Measurements from ENCODE around the gene RAMACL.
"Not testable (repeated sequence)": the region's sequence is repeated elsewhere in the genome, so short reads cannot be mapped to it uniquely, and the experiment has no call there.

RAMACL gene

DNA sequence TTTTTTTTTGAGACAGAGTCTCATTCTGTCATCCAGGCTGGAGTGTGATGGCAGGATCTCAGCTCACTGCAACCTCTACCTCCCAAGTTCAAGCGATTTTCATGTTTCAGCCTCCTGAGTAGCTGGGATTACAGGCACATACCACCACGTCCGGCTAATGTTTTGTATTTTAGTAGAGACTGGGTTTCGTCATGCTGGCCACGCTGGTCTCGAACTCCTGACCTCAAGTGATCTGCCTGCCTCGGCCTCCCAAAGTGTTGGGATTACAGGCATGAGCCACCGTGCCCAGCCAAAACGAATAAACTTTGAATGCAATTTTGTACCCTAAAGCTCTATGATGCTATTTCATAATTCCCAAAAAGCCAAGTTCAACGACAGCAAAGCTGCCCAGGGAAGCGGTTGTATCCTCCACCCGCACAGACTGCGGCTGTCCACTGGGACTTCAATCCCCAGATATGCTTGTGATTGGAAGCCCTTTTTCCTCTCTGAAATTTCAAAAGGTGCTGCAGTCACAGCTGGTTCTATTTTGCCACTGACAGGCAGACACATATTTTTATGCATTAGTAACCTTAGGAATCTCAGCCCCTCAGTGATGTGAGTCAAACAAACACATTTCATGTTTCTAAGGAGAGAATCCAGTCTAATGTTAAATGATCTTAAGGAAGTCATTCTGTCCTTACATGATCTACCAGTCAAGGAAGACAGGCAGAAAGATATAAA is 8.7 kb upstream of the RAMACL start:
- DNase-seq: no peak

DNA sequence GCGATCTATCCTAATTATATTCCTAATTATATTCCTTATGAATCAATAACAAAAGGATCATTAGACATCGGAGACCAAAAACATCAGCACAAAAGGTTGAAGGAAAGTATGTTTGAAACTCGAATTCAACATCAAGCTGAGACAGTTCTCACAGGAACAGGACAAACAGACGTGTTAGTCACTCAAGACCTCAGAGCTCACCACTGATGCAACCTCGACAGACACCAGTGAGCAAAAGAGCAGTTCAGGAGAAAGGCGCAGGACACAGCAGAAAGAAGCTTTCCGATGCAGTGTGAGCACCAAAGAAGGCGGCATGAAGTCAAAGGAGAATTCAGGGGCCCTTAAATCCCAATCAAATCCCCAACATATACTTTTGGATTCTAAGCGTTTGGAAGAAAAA is 6.3 kb upstream of the RAMACL start:
- DNase-seq: no peak

DNA sequence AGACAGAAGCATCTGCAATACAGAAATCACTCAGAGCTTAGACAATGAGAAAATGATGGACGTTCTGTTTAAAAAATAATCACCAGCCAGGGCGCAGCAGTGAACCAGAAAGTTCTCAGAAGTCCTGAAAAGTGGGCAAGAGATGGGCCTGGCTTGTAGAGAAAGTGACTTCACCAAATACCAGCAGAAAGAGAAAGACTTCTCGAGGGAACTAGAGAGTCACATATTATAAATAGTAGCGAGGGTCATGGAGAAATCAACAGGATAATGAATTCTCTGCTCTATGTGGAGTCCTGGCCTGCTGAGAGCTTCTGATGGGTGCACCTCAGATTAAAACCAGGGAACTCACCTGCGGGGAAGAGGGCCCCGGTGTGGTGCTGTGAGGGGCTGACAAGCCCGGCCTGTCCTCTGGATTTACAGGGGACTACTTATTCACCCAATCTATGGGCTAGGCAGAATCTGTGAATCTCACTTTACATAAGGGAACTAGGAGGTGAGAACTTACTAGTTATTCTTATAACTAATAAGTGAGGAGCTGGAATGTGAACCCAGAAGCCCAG is 5.6 kb upstream of the RAMACL start:
- no peak for DNase-seq

DNA sequence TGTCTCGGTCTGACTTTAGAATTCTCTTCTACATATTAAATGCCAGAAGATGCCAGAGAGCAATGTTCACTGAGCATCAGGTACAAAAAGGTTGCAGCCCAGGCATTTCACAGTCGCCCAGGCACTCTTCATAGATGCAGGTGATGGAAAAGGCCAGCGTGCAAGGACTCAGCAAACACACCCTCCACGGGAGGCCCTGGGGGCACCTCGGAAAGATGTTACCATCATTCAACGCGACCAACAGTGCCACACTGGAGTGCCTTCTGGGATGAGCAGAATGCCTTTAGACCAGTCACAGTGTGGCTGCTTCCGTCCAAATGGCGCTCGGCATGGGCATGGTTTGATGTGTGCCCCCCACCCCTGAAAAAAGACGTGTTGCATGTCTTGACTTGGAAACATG is 4.5 kb upstream of the RAMACL start:
- DNase-seq: no peak

DNA sequence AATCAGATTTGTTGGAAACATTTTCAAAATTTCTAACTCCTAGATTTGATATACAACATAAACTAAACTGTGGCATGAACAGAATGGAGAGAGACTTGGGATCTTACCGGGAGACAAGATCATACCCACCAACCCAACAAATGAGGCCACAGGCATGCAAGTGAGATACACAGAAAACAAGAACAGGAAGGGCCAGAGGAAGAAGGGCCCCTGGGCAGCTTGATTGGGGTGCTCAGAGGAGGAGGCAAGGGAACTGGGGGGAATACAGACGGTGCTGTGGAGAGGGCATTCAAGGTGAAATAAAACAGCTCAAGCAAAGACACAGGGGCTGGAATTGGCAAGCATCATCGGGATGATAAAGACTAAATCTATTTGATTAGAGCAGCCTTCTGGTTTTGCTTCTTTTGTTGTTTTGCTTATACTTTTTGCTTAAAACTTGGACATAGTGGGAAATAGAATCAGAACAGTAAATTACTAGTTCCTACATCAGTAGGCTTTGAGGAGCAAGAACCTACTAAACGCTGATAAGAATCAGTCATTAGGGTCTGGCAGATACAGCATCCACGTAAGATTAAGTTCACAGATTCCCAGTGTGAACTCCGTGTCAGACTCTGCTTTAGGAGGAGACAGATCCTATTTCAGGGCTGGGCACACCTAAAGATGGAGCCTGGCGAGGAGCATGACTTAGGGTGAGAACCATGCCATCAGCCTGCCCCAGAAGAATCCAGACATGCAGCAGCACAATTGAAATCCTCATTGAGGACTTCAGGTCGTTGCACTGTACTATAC is 3.5 kb upstream of the RAMACL start:
- DNase-seq: no peak

DNA sequence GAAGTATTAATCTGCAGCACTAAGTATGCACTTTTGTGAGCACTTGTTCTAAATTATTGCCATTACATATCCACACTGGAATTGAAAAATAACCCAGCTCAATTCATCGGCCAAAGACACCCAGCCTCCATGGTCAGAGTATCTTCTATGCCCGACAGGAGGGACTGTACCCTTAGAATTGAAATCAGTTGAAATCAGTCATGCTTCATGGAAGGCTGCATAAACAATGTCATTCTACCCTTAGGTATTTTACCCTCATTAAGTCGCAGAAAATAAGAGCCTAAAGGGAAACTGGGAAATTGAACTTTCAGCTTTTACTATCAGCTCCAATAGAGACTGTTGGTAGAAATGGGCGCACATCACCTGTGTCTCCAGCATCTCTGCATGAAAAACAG is 2.9 kb upstream of the RAMACL start:
- DNase-seq: no peak

DNA sequence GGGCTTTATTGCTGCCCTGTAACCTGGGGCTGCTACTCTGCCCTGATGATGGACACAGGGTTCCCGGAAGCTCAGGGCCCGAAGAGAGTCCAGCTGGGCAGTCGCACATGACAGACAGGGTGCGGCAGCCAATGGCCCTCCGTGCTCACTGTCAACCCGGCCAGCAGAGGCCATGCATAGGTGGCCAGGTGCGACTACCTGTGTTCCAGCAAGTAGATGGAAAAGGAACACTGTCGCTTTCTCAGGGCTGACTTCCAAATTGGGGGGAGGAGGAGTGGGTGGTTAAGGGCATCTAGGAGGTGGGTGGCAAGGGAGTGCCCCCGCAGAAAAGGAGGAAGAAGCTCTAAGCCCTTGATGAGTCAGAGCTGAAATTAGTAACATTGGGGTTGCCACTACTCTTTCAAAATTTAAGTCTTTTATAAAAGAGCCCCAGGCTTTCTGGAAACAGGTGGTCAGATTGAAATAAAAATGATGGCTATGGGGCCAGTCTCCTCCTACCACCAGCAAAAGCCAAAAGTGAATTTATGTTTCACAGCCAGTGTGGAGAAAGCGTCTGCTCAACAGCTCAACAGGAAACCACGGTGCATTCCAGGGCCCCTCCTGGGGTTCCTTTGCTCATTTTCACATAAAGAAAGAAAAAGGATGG is 2.3 kb upstream of the RAMACL start:
- no peak for DNase-seq

DNA sequence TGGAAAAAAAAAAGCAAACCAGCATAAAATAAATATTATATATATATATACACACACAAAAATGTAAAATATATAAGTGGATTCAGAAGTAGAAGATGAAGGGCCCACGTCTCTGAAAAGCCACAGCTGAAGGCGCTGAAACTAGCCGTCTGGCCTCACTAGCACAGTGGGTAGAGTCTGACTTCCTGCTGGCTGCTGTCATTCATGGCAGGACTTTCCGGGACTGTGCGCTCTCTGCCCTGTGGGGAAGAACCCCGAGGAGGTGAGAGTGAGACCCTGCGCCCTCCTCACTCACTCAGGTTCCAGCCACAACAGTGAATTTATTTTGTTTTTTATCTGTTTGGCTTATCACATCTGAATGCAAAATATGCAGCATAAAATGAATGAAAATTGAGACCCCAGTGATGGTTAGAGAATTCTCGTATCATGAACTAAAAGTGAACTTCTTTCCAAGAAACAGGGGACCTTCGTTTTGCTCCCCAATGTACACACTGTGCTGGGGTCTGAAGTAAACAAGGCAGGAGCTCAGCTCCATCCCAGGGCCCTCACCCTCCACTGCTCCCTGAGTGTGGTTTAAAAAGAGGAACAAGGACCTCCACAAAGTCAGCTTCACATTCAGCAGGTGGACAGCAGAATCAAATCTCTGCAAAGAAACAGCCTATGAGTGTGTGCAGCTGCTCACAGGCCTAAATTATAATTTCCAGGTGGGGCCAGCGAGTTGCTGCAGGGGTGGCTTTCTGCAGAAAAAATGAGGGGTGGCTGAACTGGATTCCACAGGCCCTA is 1.3 kb upstream of the RAMACL start:
- DNase-seq: no peak

DNA sequence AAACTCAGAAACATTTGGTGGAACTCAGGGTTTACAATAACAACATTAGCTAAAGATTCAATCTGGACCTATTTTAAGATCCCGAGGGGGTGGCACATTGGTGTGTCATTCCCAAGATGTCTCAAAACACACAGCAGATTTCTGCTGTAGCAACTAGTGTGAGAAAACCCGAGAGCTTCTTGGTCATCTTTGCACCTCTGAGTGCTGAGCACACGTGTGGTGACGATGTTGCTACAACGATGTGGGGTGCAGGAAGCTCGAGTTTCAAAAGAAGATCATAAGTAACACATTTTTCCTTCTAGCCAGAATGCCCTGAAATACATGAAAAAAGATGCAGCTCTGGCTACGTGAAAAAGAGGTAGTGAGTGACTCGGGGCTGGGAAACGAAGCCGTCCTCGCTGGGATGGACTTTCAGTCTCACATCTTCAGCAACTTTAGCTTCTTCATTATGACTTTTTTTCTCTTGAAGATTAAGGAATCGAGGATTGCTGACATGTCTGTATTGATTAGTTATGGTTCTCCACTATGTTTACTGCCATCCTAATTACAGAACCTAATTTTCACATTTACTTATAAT is 1.5 kb downstream of the RAMACL start:
- no peak for DNase-seq

DNA sequence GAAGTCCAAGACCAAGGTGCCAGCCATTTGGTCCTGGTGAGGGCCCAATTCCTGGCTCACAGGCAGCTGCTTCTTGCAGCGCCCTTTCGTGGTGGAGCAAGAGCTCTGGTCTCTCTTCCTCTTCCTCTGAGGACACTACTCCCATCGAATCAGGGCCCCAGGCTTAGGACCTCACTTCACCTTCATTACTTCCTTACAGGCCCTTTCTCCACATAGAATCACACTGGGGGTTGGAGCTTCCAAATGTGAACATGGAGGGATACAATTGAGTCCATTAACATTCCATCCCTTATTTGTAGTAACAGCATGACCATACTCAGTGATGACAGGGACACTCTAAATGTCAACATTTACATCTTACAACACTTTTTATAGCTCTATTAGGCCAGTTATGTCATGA is 2.3 kb downstream of the RAMACL start:
- no peak for DNase-seq

DNA sequence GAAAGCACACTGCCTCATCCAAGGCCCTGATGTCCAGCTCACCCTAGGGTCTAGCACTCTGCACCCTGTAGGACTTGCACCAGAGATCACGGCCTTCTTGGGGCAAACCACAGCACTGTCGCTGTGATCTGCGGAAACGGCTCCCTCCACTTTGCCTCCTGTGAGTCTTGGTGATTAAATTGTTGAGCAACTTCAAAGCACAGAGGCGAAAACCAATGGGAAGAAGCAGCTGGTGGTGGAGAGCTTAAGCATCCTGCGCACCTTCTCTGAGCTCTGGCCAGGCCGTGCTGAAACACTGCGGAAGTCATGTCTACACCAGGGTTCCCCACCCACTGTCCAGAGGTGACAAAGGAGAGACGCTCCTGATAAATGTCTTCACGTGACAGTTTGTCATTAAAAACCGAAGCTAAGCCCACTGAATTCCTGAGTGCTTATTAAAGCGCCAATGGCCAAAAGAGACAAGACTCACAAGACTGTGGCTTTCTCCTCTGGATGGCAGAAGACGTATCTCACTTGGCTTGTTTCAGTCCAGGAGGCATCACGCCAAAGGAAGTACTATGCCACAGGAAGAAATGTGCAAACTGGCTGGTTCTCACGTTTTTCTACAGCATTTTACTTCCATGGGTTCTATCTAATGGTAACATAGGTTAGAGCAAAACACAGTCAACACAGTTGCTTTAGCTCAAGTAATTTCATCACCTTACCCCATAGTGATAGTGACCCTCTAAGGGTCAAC is 3.1 kb downstream of the RAMACL start:
- DNase-seq: no peak

DNA sequence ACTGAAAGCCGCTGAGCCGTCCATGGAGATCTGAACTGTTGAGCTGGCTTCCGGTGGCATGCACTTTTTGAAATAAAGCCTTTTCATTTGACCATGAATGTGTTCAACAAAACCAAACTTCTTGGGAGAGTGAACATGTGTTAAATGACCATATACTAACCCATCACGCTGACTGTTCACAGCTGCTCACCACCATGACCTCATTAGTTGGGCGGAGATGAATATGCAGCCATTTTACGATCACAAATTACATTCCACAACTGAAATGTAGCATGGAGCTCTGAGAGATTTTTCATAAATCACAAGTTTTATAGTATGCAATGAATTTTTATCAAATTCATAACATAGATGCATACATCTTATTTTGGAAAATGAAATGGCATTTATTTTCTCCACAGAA is 4.2 kb downstream of the RAMACL start:
- no peak for DNase-seq

DNA sequence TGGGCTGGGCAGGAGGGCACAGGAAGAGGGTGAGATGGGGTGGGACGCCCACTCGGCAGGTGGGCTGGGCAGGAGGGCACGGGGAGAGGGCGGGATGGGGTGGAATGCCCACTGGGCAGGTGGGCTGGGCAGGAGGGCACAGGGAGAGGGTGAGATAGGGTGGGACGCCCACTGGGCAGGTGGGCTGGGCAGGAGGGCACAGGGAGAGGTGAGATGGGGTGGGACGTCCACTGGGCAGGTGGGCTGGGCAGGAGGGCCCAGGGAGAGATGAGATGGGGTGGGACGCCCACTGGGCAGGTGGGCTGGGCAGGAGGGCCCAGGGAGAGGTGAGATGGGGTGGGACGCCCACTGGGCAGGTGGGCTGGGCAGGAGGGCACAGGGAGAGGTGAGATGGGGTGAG is 4.7 kb downstream of the RAMACL start:
- not testable (repeated sequence) for DNase-seq

DNA sequence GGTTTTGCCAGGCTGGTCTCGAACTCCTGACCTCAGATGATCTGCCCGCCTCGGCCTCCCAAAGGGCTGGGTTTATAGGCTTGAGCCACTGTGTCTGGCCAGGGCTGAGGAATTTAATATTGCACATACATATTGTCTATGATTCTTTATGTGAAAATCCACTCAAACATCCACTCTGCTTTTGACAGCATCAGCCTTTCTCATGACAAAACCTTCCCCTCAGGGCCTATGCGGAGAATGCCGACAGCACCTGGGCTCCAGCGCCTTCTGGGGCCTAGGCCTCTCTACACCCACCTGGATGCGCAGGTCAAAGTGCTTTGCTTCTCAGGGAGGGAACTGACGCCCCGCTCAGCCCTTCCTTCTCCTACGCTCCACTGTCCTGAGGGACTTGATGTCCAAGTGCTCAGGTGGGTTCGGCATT is 5.4 kb downstream of the RAMACL start:
- DNase-seq: no peak

DNA sequence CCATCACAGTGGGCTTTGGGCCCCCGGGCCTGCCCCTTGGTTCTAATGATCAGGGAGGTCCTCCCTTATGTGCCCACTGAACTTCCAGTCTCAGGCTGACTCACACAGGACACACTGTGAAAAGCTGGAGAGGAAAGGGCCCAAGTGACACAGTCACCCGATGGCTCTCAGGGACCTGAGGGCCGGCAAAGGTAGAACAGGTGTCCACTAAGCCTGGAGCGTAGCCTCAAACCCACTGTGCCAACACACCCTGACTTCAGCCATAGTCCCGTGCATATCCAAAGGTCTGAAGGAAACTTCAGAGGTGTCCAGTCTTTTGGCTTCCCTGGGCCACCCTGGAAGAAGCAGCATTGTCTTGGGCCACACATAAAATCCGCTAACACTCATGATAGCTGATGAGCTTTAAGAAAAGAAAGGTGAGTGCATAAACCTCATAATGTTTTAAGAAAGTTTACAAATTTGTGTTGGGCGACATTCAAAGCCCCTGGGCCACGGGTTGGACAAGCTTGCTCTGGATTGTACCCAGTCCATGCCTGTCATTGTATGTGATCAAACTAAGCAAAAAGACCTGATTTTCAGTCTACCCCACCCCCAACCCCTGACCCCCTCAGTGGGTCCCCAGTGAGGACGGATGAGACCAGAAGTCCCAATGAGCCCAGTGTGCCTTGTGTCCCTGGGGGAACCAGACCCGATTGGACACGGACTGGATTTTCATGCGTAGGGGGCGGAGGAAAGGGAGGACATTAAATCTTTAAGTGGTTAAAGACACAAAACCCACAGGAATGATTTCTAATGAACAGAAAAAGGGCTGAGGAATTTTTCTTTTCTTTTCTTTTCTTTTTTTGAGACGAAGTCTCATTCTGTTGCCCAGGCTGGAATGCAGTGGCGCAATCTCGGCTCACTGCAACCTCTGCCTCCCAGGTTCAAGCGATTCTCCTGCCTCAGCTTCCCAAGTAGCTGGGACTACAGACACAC is 6.1 kb downstream of the RAMACL start:
- no peak for DNase-seq

DNA sequence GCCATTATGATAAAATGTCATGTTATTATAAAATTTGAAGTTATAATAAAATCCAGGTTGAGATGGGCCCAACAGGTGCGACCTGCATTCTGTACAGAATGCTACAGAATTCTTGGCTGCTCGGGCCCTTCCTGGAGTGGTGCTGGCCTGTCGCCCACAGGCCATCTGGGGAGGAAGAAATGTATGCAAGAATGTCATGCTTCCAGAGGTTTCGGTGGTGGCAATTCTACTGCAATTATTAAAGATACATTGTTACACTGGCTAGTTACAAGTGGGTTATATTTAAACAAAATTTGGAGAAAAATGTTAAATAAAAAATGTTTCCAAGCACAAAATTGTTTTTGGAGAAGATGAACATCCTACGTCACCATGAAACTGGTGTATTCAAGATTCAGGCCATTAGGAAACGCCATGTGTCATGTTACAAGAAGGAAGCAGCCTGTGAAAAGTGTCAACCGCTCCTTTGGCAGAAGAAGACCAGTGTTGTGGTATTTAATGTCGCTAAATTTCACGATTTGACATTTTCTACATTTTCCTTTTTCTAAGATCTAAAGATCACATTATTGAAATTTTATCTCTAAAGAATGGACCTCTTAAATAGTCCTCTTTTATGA is 7.1 kb downstream of the RAMACL start:
- no peak for DNase-seq

DNA sequence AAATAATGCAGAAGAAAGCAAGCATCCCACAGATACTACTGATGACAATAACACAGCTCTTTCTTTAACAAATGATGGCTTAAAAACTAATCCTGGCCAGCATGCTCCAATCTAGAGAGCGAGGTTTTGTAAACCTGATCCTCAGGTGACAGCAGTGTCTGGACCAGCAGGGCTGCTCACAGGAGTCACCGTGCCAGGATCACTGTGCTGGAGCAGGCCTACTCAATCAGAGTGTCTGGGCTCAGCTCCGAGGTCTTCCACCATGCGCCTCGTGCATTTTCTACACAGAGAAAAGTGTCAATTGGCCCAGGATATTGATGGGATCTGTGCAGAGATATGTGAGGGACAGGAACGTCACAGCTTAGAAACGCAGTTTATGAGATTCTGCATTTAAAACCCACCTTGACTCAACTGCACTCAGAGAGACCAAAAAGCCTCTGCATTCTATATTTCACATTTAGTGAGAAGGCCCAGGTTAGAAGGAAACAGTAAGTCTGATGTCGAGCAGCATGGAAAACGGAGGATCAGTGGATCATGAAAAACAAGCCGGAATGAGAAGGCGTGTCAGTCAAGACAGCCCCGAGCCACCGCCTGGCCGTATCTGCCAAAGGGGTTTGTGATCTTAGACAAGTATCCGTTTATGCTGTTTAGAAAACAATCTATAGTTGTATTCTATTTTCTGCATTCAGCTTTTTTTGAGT is 7.8 kb downstream of the RAMACL start:
- DNase-seq: no peak

DNA sequence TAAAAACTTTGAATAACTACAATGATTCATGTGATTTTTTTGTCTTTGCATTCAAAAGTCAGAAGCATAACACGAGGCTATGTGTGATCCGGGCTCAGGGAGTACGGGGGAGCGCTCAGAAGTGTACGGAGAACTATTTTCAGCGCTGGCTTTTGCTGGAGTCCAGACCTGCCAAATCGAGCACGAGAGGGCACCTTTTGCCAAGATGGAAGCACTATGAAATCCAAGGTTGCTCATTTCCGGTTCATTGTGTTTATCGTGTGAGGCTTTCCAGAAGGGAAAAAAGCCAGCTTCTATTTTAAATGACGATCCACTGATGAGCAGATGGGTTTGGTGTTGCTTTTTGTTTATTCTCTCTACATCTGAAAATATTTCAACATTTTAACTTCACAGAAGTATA is 11.3 kb downstream of the RAMACL start:
- no peak for DNase-seq

DNA sequence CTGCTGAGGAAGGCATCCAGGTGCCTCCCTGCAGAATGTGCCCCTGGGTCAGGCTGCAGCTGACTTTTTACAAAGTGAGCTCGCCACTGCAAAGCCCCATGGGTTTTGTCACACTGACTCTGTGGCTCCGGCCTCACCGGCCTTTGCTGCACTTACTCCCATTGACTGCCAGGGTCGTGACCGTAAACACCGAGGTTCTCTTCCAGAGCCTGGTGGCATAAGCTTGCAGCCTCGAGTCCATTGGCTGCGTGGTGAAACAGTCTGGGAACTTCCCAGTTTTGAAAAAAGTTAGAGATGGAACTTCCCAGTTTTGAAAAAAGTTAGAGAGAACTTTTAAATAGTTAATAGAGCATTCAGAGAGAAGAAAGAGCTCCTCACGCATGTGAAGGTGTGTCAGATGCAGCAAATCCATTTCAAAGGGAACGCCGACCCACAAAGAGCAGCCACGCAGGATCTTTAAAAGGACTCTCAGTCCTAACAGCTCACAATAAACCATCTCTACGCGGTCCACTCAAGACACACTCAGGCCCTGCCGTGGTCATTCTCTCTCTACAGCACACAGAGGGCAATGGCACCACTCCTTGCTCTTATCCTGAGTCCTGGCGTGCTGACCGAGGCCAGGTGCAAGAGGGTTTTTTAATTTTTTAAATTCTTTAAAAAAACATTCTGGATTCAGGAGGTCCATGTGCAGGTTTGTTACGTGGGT is 12.8 kb downstream of the RAMACL start:
- no peak for DNase-seq

Measured in COR-L47 (cell line).